ENCODE measurements around the gene INAVA. TPM values are rescaled to one million over a fixed set of nuclear protein-coding genes. Genes with fewer than 3 reads are reported as not detected.

The INAVA gene
- polyA plus RNA-seq, 1 experiment, result 0.16 TPM

GRCh38 chr1:200947059-200947566, 52.4 kb downstream of the INAVA start:
- POLR2A ChIA-PET, result no interaction called here
- DNase-seq (ENCODE audit: low read depth, low spot score), result no peak
- CTCF ChIA-PET, result no interaction called here
- no peak for TF ChIP-seq CTCF (IDR thresholded peaks at IDR 0.05; ENCODE audit: low read depth, low read length)
- Histone ChIP-seq H3K4me3 (ENCODE audit: low read depth, low read length) (no peak overlapping the region), H3K9me3 (ENCODE audit: control insufficient read depth, insufficient read depth, low read length) (peaks cover 4% of the 10 kb centered on the region), H3K27ac (ENCODE audit: low read depth, low read length) (no peak overlapping the region), H3K27me3 (ENCODE audit: control insufficient read depth, insufficient read depth, low read length) (peaks cover 15% of the 10 kb centered on the region)

GRCh38 chr1:200949626-200950025, 54.9 kb downstream of the INAVA start:
- Histone ChIP-seq H3K27ac (ENCODE audit: low read depth, low read length) (no peak overlapping the region), H3K9me3 (ENCODE audit: control insufficient read depth, insufficient read depth, low read length) (peaks cover 4% of the 10 kb centered on the region), H3K4me3 (ENCODE audit: low read depth, low read length) (no peak overlapping the region), H3K27me3 (ENCODE audit: control insufficient read depth, insufficient read depth, low read length) (peaks cover 20% of the 10 kb centered on the region)
- TF ChIP-seq CTCF (IDR thresholded peaks at IDR 0.05; ENCODE audit: low read depth, low read length), result no peak
- DNase-seq (ENCODE audit: low read depth, low spot score), result no peak
- ChIA-PET POLR2A (no interaction called here), CTCF (no interaction called here)

- peaks cover 4% of the 10 kb centered on the region for H3K9me3 ChIP-seq (ENCODE audit: control insufficient read depth, insufficient read depth, low read length)
- no peak overlapping the region for H3K4me3 ChIP-seq (ENCODE audit: low read depth, low read length)
- ChIA-PET CTCF (interaction anchor here (0.6 kb wide), 1 partner anchor 13 kb away, joined by 3 read pairs; no protein-coding TSS in a partner anchor), POLR2A (no interaction called here)
- no peak for TF ChIP-seq CTCF (IDR thresholded peaks at IDR 0.05; ENCODE audit: low read depth, low read length)
- H3K27me3 ChIP-seq (ENCODE audit: control insufficient read depth, insufficient read depth, low read length), result peaks cover 16% of the 10 kb centered on the region
- no peak overlapping the region for H3K27ac ChIP-seq (ENCODE audit: low read depth, low read length)
- DNase-seq (ENCODE audit: low read depth, low spot score), result no peak
These were observed 56.3 kb downstream of the INAVA start for GRCh38 chr1:200951016-200951415.

GRCh38 chr1:200954434-200954833, 59.7 kb downstream of the INAVA start:
- H3K27ac ChIP-seq (ENCODE audit: low read depth, low read length), result no peak overlapping the region
- no peaks in the 10 kb centered on the region for H3K9me3 ChIP-seq (ENCODE audit: control insufficient read depth, insufficient read depth, low read length)
- H3K27me3 ChIP-seq (ENCODE audit: control insufficient read depth, insufficient read depth, low read length), result peaks cover 21% of the 10 kb centered on the region
- H3K4me3 ChIP-seq (ENCODE audit: low read depth, low read length), result no peak overlapping the region
- ChIA-PET POLR2A (no interaction called here), CTCF (no interaction called here)
- TF ChIP-seq CTCF (IDR thresholded peaks at IDR 0.05; ENCODE audit: low read depth, low read length), result no peak
- DNase-seq (ENCODE audit: low read depth, low spot score), result no peak

GRCh38 chr1:200958597-200958996, 63.9 kb downstream of the INAVA start:
- no peak for TF ChIP-seq CTCF (IDR thresholded peaks at IDR 0.05; ENCODE audit: low read depth, low read length)
- ChIA-PET CTCF (interaction anchor here (1.3 kb wide), 1 partner anchor 13 kb away, joined by 4 read pairs; no protein-coding TSS in a partner anchor), POLR2A (no interaction called here)
- Histone ChIP-seq H3K27me3 (ENCODE audit: control insufficient read depth, insufficient read depth, low read length) (peaks cover 28% of the 10 kb centered on the region), H3K9me3 (ENCODE audit: control insufficient read depth, insufficient read depth, low read length) (no peaks in the 10 kb centered on the region), H3K4me3 (ENCODE audit: low read depth, low read length) (no peak overlapping the region), H3K27ac (ENCODE audit: low read depth, low read length) (no peak overlapping the region)
- DNase-seq (ENCODE audit: low read depth, low spot score), result no peak
